Nephron progenitor cell (in vitro differentiated cells): ENCODE data around the gene DYNC1I1.

Experiments
- DNase-seq: peaks from one replicate; pipeline ENCODE4 v3.0.0; 2021
- H3K27ac Mint-ChIP-seq: 2 replicates; pipeline ENCODE4 v1.8.0; 2021; ENCODE audit warnings: mild to moderate bottlenecking, moderate library complexity, mixed read lengths
- H3K27me3 Mint-ChIP-seq: 2 replicates; pipeline ENCODE4 v1.8.0; 2021; ENCODE audit warnings: mild to moderate bottlenecking, low read depth, mixed read lengths; ENCODE audit not compliant: poor library complexity
- H3K36me3 Mint-ChIP-seq: 2 replicates; pipeline ENCODE4 v1.8.0; 2021; ENCODE audit warnings: low read depth, mixed read lengths
- H3K4me1 Mint-ChIP-seq: 2 replicates; pipeline ENCODE4 v1.8.0; 2021; ENCODE audit warnings: mixed read lengths
- H3K4me3 Mint-ChIP-seq: 2 replicates; pipeline ENCODE4 v1.8.0; 2021; ENCODE audit warnings: mild to moderate bottlenecking, moderate library complexity, mixed read lengths
- H3K9me3 Mint-ChIP-seq: 2 replicates; pipeline ENCODE4 v1.8.0; 2021; ENCODE audit warnings: mild to moderate bottlenecking, moderate library complexity, mixed read lengths
- CTCF ChIP-seq: fragments of 200-600 bp; sonication (generic); IDR thresholded peaks from 2 replicates; pipeline ENCODE4 v1.5.0; 2021; ENCODE audit warnings: antibody characterized with exemption

The DYNC1I1 gene

GRCh38 chr7:95824616-95825015, 52.3 kb downstream of the DYNC1I1 start:
- Mint-ChIP-seq H3K4me1 (no peaks in the 10 kb centered on the region), H3K27ac (no peak overlapping the region), H3K9me3 (no peaks in the 10 kb centered on the region), H3K4me3 (no peak overlapping the region), H3K36me3 (no peaks in the 10 kb centered on the region), H3K27me3 (no peaks in the 10 kb centered on the region)
- TF ChIP-seq CTCF, result no peak
- DNase-seq, result no peak

- H3K36me3 Mint-ChIP-seq, result no peaks in the 10 kb centered on the region
- TF ChIP-seq CTCF, result no peak
- no peak overlapping the region for H3K27ac Mint-ChIP-seq
- H3K4me3 Mint-ChIP-seq, result no peak overlapping the region
- no peaks in the 10 kb centered on the region for H3K27me3 Mint-ChIP-seq
- H3K9me3 Mint-ChIP-seq, result peaks cover 8% of the 10 kb centered on the region
- no peaks in the 10 kb centered on the region for H3K4me1 Mint-ChIP-seq
- DNase-seq, result no peak
Observed at GRCh38 chr7:95828824-95829790, 56.8 kb downstream of the DYNC1I1 start.

GRCh38 chr7:95840953-95841950, 68.9 kb downstream of the DYNC1I1 start:
- peak; percentile 47 for TF ChIP-seq CTCF
- DNase-seq, result peak; percentile 20
- peaks cover 38% of the 10 kb centered on the region for H3K9me3 Mint-ChIP-seq
- H3K27ac Mint-ChIP-seq, result peak overlapping the region; percentile 89
- peak overlapping the region; percentile 41 for H3K4me3 Mint-ChIP-seq
- H3K36me3 Mint-ChIP-seq, result peaks cover 23% of the 10 kb centered on the region
- H3K4me1 Mint-ChIP-seq, result peaks cover 37% of the 10 kb centered on the region
- H3K27me3 Mint-ChIP-seq, result peaks cover 3% of the 10 kb centered on the region

- peak overlapping the region; percentile 71 for H3K27ac Mint-ChIP-seq
- H3K9me3 Mint-ChIP-seq, result peaks cover 24% of the 10 kb centered on the region
- H3K36me3 Mint-ChIP-seq, result peaks cover 10% of the 10 kb centered on the region
- H3K4me3 Mint-ChIP-seq, result no peak overlapping the region
- H3K27me3 Mint-ChIP-seq, result peaks cover 3% of the 10 kb centered on the region
- peaks cover 43% of the 10 kb centered on the region for H3K4me1 Mint-ChIP-seq
- no peak for TF ChIP-seq CTCF
- DNase-seq, result no peak
Observed at GRCh38 chr7:95843286-95843685, 70.9 kb downstream of the DYNC1I1 start.

GRCh38 chr7:95845007-95845406, 72.7 kb downstream of the DYNC1I1 start:
- H3K36me3 Mint-ChIP-seq, result peaks cover 6% of the 10 kb centered on the region
- peaks cover 3% of the 10 kb centered on the region for H3K27me3 Mint-ChIP-seq
- peaks cover 43% of the 10 kb centered on the region for H3K4me1 Mint-ChIP-seq
- peaks cover 7% of the 10 kb centered on the region for H3K9me3 Mint-ChIP-seq
- no peak overlapping the region for H3K4me3 Mint-ChIP-seq
- no peak for TF ChIP-seq CTCF
- DNase-seq, result no peak
- H3K27ac Mint-ChIP-seq, result no peak overlapping the region
